Epithelial cell of esophagus (primary cell): Measurements from ENCODE around the gene BRMS1L.
"Not testable (repeated sequence)": the region's sequence is repeated elsewhere in the genome, so short reads cannot be mapped to it uniquely, and the experiment has no call there.

Experiments used
- DNase-seq: peaks from one replicate; pipeline ENCODE4 v3.0.0; 2010; ENCODE audit warnings: low read depth
- H3K4me3 ChIP-seq: 2 replicates; pipeline ENCODE4 v1.5.1; 2011; ENCODE audit warnings: mild to moderate bottlenecking, low read length, control low read depth
- TF ChIP-seq, protein P1 (sequence below): IDR thresholded peaks from 2 replicates; pipeline ENCODE4 v1.5.1; 2011; ENCODE audit warnings: low read depth, mild to moderate bottlenecking, low read length, control low read depth, inconsistent platforms; ENCODE audit not compliant: insufficient read depth; ENCODE audit errors: missing control alignments

Gene BRMS1L

DNA sequence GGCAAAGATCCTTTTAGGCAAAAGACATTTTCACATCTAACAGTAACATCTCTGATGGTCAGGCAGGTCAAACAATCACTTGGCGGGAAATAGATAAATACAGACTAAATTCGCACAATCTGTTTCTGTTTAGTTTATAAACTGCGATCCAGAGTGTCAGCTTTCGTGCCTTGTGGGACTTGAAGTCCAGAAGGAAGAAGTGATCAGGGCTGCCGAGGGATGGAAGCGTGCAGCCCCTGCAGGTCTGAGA lies 245 bp upstream of the BRMS1L start:
- H3K4me3 ChIP-seq: peak overlapping the region; percentile 95
- TF ChIP-seq, protein P1, sequence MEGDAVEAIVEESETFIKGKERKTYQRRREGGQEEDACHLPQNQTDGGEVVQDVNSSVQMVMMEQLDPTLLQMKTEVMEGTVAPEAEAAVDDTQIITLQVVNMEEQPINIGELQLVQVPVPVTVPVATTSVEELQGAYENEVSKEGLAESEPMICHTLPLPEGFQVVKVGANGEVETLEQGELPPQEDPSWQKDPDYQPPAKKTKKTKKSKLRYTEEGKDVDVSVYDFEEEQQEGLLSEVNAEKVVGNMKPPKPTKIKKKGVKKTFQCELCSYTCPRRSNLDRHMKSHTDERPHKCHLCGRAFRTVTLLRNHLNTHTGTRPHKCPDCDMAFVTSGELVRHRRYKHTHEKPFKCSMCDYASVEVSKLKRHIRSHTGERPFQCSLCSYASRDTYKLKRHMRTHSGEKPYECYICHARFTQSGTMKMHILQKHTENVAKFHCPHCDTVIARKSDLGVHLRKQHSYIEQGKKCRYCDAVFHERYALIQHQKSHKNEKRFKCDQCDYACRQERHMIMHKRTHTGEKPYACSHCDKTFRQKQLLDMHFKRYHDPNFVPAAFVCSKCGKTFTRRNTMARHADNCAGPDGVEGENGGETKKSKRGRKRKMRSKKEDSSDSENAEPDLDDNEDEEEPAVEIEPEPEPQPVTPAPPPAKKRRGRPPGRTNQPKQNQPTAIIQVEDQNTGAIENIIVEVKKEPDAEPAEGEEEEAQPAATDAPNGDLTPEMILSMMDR: no peak
- DNase-seq: no peak

DNA sequence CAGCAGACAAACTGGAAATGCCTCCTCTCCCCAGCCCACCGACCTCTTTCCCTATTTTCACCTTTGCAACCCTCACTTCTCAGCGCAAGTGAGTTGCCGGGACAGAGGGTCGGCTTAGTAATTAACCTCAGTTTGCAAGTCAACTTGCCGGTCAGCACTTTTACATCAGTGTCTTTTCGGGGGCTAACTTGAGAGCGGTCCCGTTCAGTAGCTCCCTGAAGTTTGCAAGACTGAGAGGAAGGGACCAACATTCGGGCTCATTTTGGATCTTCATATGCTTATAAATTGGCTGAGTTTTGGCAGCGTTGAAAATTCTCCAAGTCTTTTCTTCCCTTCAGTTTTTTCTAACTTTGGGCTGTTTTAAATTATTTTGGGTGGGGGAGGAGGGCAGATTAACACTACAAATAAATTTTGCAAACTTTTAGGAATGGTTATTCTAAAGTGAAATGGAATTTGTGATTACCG lies 846 bp downstream of the BRMS1L start:
- no peak for DNase-seq
- TF ChIP-seq, protein P1: no peak
- H3K4me3 ChIP-seq: peak overlapping the region; percentile 95

DNA sequence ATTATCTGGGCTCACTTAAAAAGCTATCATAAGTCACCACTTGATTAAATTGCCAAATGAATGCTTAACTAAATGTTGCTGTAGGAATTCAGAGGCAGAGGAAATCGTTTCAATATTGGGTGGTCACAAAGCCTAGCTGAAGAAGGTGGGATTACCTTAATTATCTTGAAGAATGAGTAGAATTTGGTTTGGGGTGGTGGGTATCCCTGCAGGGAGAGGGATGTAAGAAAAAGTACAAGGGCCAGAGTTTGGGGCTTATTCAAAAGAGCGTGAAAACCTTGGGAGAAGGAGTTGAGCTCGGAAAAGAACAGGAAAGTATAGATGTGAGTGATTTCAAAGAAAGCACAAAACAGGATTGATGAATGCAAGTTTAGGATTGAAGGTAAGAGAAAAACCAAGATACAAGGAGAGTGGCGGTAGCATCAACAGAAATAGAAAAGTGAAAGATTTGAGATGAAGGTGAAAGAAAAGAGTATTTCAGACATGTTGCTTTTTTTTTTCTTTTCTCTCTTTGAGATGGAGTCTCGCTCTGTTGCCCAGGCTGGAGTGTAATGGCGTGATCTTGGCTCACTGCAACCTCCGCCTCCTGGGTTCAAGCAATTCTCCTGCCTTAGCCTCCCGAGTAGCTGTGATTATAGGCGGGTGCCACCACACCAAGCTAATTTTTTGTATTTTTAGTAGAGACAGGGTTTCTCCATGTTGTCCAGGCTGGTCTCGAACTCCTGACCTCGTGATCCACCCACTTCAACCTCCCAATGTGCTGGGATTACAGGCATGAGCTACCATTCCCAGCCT lies 1.7 kb downstream of the BRMS1L start:
- TF ChIP-seq, protein P1: no peak
- no peak for DNase-seq
- H3K4me3 ChIP-seq: peak overlapping the region; percentile 95

DNA sequence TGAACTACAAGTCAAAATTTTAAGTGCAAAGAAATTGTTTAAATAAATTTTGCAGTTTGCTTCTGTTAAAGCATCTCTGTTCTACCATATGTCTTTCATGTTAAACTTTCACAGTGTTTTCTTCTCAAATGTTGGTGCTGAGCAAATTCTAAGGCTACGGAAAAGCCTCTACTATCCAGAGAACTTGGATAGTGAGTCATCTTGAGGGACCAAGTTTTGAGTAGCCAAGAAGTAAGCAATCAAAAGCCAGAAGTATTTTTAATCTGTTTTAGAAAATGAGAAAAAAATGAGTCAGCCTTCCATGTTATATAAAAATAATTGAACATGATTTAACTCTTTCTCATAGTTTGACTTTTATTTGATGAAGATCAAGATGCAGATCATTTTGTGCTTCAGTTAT lies 3.3 kb downstream of the BRMS1L start:
- H3K4me3 ChIP-seq: no peak overlapping the region
- TF ChIP-seq, protein P1: no peak
- DNase-seq: no peak

DNA sequence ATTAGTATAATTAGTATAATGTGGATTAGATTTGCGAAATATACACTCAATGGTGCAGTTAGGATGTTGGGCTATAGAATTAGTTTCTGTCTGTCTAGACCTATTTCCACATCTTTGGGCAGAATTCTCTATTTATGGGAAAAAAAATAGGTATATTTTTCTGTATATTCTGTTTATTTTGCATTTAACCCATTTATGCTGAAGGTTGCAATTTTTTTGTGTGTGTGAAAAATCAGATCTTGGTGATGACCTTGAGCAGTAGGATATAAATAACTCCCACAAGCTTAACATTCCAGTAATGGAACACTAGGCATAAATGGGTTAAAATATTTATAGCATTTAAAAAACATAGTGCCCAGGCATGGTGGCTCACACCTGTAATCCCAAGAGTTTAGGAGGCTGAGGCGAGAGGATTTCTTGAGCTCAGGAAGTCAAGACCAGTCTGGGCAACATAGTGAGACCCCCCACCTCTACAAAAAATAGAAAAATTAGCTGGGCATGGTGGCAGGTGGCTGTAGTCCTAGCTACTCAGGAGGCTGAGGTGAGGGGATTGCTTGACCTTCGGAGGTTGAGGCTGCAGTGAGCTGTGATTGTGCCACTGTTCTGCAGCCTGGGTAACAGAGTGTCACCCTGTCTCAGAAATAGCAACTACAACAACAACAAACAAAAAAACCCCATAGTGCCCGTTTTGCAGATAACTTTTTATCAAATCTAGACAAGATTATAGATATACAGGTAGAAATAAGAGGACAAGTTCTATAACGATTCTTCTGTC lies 9.3 kb downstream of the BRMS1L start:
- TF ChIP-seq, protein P1: no peak
- no peak overlapping the region for H3K4me3 ChIP-seq
- DNase-seq: no peak

DNA sequence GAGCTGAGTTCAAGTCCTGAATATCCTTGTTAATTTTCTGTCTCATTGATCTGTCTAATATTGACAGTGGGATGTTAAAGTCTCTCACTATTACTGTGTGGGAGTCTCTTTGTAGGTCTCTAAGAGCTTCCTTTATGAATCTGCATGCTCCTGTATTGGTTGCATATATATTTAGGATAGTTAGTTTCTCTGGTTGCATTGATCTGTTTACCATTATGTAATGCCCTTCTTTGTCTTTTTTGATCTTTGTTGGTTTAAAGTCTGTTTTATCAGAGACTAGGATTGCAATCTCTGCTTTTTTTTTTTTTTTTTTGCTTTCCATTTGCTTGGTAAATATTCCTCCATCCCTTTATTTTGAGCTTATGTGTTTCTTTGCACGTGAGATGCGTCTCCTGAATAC lies 15.6 kb downstream of the BRMS1L start:
- H3K4me3 ChIP-seq, DNase-seq: not testable (repeated sequence)

DNA sequence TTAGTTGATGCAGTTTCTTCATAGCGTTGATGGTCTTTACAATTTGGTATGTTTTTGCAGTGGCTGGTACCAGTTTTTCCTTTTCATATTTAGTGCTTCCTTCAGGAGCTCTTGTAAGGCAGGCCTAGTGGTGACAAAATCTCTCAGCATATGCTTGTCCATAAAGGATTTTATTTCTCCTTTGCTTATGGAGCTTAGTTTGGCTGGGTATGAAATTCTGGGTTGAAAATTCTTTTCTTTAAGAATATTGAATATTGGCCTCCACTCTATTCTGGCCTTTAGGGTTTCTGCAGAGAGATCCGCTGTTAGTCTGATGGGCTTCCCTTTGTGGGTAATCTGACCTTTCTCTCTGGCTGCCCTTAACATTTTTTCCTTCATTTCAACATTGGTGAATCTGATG lies 16.1 kb downstream of the BRMS1L start:
- not testable (repeated sequence) for DNase-seq, H3K4me3 ChIP-seq

DNA sequence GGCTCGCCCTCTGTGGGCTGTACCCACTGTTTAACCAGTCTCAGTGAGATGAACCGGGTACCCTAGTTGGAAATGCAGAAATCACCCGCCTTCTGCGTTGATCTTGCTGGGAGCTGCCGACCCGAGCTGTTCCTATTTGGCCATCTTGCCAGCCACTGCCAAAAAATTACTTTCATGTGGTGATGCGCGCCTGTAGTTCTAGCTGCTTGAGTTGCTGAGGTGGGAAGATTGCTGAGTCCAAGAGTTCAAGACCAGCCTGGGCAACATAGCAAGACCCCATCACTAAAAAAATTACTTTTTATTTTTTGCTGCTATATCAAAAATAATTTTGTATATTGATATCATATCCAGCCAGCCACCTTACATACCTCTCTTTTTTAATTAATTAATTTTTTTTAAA lies 18.4 kb downstream of the BRMS1L start:
- no peak overlapping the region for H3K4me3 ChIP-seq
- TF ChIP-seq, protein P1: no peak
- DNase-seq: no peak
